ENCODE measurements around the gene PEPD. TPM values are rescaled to one million over a fixed set of nuclear protein-coding genes. Genes with fewer than 3 reads are reported as not detected.

Gene PEPD
- total RNA-seq, 2 donors from 2014 or later, result 52.2 to 67.9 TPM

GRCh38 chr19:33508941-33509614, 12.5 kb downstream of the PEPD start:
- no peak overlapping the region for H3K9ac ChIP-seq (ENCODE audit: extremely low read depth, low read length, poor library complexity, severe bottlenecking)
- no peak overlapping the region for H3K4me3 Mint-ChIP-seq
- no peak overlapping the region for H3K4me3 ChIP-seq (ENCODE audit: low read length)
- peaks cover 6% of the 10 kb centered on the region for H3K36me3 ChIP-seq (ENCODE audit: control insufficient read depth, insufficient read depth, low read length)
- no peaks in the 10 kb centered on the region for H3K9me3 Mint-ChIP-seq
- no peaks in the 10 kb centered on the region for H3K4me1 Mint-ChIP-seq
- no peaks in the 10 kb centered on the region for H3K27me3 ChIP-seq (ENCODE audit: control insufficient read depth, insufficient read depth, low read length, poor library complexity, severe bottlenecking)
- DNase-seq, result no peak
- no peak for TF ChIP-seq CTCF (conservative IDR thresholded peaks at IDR 0.05)
- peaks cover 5% of the 10 kb centered on the region for H3K36me3 Mint-ChIP-seq (ENCODE audit: low read depth)
- H3K9me3 ChIP-seq (ENCODE audit: control insufficient read depth, low read length), result no peaks in the 10 kb centered on the region
- 88 to 94% methylated on average over 10 to 12 of the region's 12 CpGs for WGBS, 2 experiments (ENCODE audit: insufficient coverage in 1 of 2, insufficient read length in 1 of 2)
- H3K27me3 Mint-ChIP-seq (ENCODE audit: insufficient read depth), result no peaks in the 10 kb centered on the region
- H3K4me1 ChIP-seq (ENCODE audit: control insufficient read depth, insufficient read depth, low read length), result no peaks in the 10 kb centered on the region
- no peak overlapping the region for H3K27ac Mint-ChIP-seq
- no peak overlapping the region for H3K27ac ChIP-seq (ENCODE audit: low read depth, low read length)

GRCh38 chr19:33508431-33508830, 13.2 kb downstream of the PEPD start:
- H3K36me3 Mint-ChIP-seq (ENCODE audit: low read depth), result peaks cover 5% of the 10 kb centered on the region

GRCh38 chr19:33508009-33508408, 13.6 kb downstream of the PEPD start:
- Mint-ChIP-seq H3K9me3 (no peaks in the 10 kb centered on the region), H3K4me3 (no peak overlapping the region), H3K4me1 (no peaks in the 10 kb centered on the region), H3K36me3 (ENCODE audit: low read depth) (peaks cover 5% of the 10 kb centered on the region), H3K27ac (no peak overlapping the region), H3K27me3 (ENCODE audit: insufficient read depth) (no peaks in the 10 kb centered on the region)
- TF ChIP-seq CTCF (conservative IDR thresholded peaks at IDR 0.05), result no peak
- H3K36me3 ChIP-seq (ENCODE audit: control insufficient read depth, insufficient read depth, low read length), result peaks cover 6% of the 10 kb centered on the region
- no peaks in the 10 kb centered on the region for H3K27me3 ChIP-seq (ENCODE audit: control insufficient read depth, insufficient read depth, low read length, poor library complexity, severe bottlenecking)
- H3K4me1 ChIP-seq (ENCODE audit: control insufficient read depth, insufficient read depth, low read length), result no peaks in the 10 kb centered on the region
- DNase-seq, result no peak
- no peak overlapping the region for H3K4me3 ChIP-seq (ENCODE audit: low read length)
- no peaks in the 10 kb centered on the region for H3K9me3 ChIP-seq (ENCODE audit: control insufficient read depth, low read length)
- WGBS, 2 experiments (ENCODE audit: insufficient coverage in 1 of 2, insufficient read length in 1 of 2), result 93 to 100% methylated on average over 2 to 7 of the region's 7 CpGs
- H3K9ac ChIP-seq (ENCODE audit: extremely low read depth, low read length, poor library complexity, severe bottlenecking), result no peak overlapping the region
- no peak overlapping the region for H3K27ac ChIP-seq (ENCODE audit: low read depth, low read length)

More at GRCh38 chr19:33508431-33508830, 13.2 kb downstream of the PEPD start:
- Histone ChIP-seq H3K27me3 (ENCODE audit: control insufficient read depth, insufficient read depth, low read length, poor library complexity, severe bottlenecking) (no peaks in the 10 kb centered on the region), H3K4me1 (ENCODE audit: control insufficient read depth, insufficient read depth, low read length) (no peaks in the 10 kb centered on the region), H3K9me3 (ENCODE audit: control insufficient read depth, low read length) (no peaks in the 10 kb centered on the region), H3K27ac (ENCODE audit: low read depth, low read length) (no peak overlapping the region), H3K4me3 (ENCODE audit: low read length) (no peak overlapping the region), H3K9ac (ENCODE audit: extremely low read depth, low read length, poor library complexity, severe bottlenecking) (no peak overlapping the region), H3K36me3 (ENCODE audit: control insufficient read depth, insufficient read depth, low read length) (peaks cover 6% of the 10 kb centered on the region)
- Mint-ChIP-seq H3K27me3 (ENCODE audit: insufficient read depth) (no peaks in the 10 kb centered on the region), H3K9me3 (no peaks in the 10 kb centered on the region), H3K4me1 (no peaks in the 10 kb centered on the region), H3K4me3 (no peak overlapping the region), H3K27ac (no peak overlapping the region)
- DNase-seq, result no peak
- 88 to 90% methylated on average over 11 to 12 of the region's 12 CpGs for WGBS, 2 experiments (ENCODE audit: insufficient coverage in 1 of 2, insufficient read length in 1 of 2)
- TF ChIP-seq CTCF (conservative IDR thresholded peaks at IDR 0.05), result no peak

All from endodermal cell (in vitro differentiated cells).